ENCODE data around the gene RHO.

Gene RHO

GRCh38 chr3:129533406-129533805, 5.0 kb downstream of the RHO start:
- no peak for TF ChIP-seq CTCF (IDR thresholded peaks at IDR 0.05)
- no peak for DNase-seq
- Histone ChIP-seq H3K4me3 (no peak overlapping the region), H3K27ac (no peak overlapping the region), H3K9me3 (no peaks in the 10 kb centered on the region), H3K4me1 (peaks cover 0 to 23% (median 8%) of the 10 kb centered on the region in 4 donors), H3K27me3 (no peaks in the 10 kb centered on the region), H3K36me3 (no peaks in the 10 kb centered on the region)
- intact Hi-C loops (cut with DNase I; ENCODE audit: low total_unique reads) = no loop called here

- peaks cover 0 to 22% (median 6%) of the 10 kb centered on the region in 4 donors for H3K4me1 ChIP-seq
- intact Hi-C loops (cut with DNase I; ENCODE audit: low total_unique reads) = no loop called here
- no peaks in the 10 kb centered on the region for H3K9me3 ChIP-seq
- TF ChIP-seq CTCF (IDR thresholded peaks at IDR 0.05) = no peak
- DNase-seq = no peak
- no peak overlapping the region for H3K4me3 ChIP-seq
- no peaks in the 10 kb centered on the region for H3K27me3 ChIP-seq
- no peaks in the 10 kb centered on the region for H3K36me3 ChIP-seq
- no peak overlapping the region for H3K27ac ChIP-seq
Measured at GRCh38 chr3:129534428-129535027, 6.1 kb downstream of the RHO start.

- Histone ChIP-seq H3K4me3 (no peak overlapping the region), H3K4me1 (peaks cover 0 to 16% (median 2%) of the 10 kb centered on the region in 4 donors), H3K27me3 (no peaks in the 10 kb centered on the region), H3K36me3 (no peaks in the 10 kb centered on the region), H3K27ac (no peak overlapping the region), H3K9me3 (no peaks in the 10 kb centered on the region)
- DNase-seq = no peak
- no peak for TF ChIP-seq CTCF (IDR thresholded peaks at IDR 0.05)
- intact Hi-C loops (cut with DNase I; ENCODE audit: low total_unique reads) = no loop called here
Measured at GRCh38 chr3:129535075-129535474, 6.6 kb downstream of the RHO start.

- DNase-seq = no peak
- intact Hi-C loops (cut with DNase I; ENCODE audit: low total_unique reads) = no loop called here
- no peak overlapping the region for H3K4me3 ChIP-seq
- no peak for TF ChIP-seq CTCF (IDR thresholded peaks at IDR 0.05)
- H3K9me3 ChIP-seq = no peaks in the 10 kb centered on the region
- H3K27ac ChIP-seq = no peak overlapping the region
- H3K36me3 ChIP-seq = no peaks in the 10 kb centered on the region
- H3K4me1 ChIP-seq = peaks cover 0 to 16% (median 1%) of the 10 kb centered on the region in 4 donors
- H3K27me3 ChIP-seq = no peaks in the 10 kb centered on the region
Measured at GRCh38 chr3:129536374-129536667, 7.9 kb downstream of the RHO start.

GRCh38 chr3:129536804-129537203, 8.4 kb downstream of the RHO start:
- Histone ChIP-seq H3K4me3 (no peak overlapping the region), H3K36me3 (no peaks in the 10 kb centered on the region), H3K27ac (no peak overlapping the region), H3K9me3 (no peaks in the 10 kb centered on the region), H3K4me1 (peaks cover 0 to 16% (median 1%) of the 10 kb centered on the region in 4 donors), H3K27me3 (no peaks in the 10 kb centered on the region)
- no peak for DNase-seq
- no peak for TF ChIP-seq CTCF (IDR thresholded peaks at IDR 0.05)
- intact Hi-C loops (cut with DNase I; ENCODE audit: low total_unique reads) = no loop called here

GRCh38 chr3:129539206-129539605, 10.8 kb downstream of the RHO start:
- no peaks in the 10 kb centered on the region for H3K36me3 ChIP-seq
- no peak overlapping the region for H3K27ac ChIP-seq
- no peaks in the 10 kb centered on the region for H3K9me3 ChIP-seq
- no peak overlapping the region for H3K4me3 ChIP-seq
- intact Hi-C loops (cut with DNase I; ENCODE audit: low total_unique reads) = no loop called here
- no peak for DNase-seq
- no peaks in the 10 kb centered on the region for H3K27me3 ChIP-seq
- no peak for TF ChIP-seq CTCF (IDR thresholded peaks at IDR 0.05)
- peaks cover 0 to 16% (median 1%) of the 10 kb centered on the region in 4 donors for H3K4me1 ChIP-seq

Measured in tibial artery (tissue), 4 donors.